Testis (tissue), 2 donors: ENCODE data around the gene AKNAD1.

Experiments
- POLR2A ChIP-seq: fragments of 450-650 bp; IDR thresholded peaks from one replicate; pipeline ENCODE4 v1.6.1; 2017; ENCODE audit warnings: antibody characterized with exemption, mild to moderate bottlenecking, moderate library complexity
- TF ChIP-seq, protein P1 (sequence below), 3 experiments: fragments of 450-650 bp in 2 of 3; fragments of 200-600 bp in 1 of 3; sonication (generic) in 1 of 3; IDR thresholded peaks; one replicate each; pipeline ENCODE4 v1.5.1; 2016 to 2019; ENCODE audit warnings: antibody characterized with exemption in 3 of 3, mild to moderate bottlenecking in 2 of 3, moderate library complexity in 1 of 3

GRCh38 chr1:108871050-108871724 is 14.3 kb upstream of the AKNAD1 start:
- TF ChIP-seq, protein P1, sequence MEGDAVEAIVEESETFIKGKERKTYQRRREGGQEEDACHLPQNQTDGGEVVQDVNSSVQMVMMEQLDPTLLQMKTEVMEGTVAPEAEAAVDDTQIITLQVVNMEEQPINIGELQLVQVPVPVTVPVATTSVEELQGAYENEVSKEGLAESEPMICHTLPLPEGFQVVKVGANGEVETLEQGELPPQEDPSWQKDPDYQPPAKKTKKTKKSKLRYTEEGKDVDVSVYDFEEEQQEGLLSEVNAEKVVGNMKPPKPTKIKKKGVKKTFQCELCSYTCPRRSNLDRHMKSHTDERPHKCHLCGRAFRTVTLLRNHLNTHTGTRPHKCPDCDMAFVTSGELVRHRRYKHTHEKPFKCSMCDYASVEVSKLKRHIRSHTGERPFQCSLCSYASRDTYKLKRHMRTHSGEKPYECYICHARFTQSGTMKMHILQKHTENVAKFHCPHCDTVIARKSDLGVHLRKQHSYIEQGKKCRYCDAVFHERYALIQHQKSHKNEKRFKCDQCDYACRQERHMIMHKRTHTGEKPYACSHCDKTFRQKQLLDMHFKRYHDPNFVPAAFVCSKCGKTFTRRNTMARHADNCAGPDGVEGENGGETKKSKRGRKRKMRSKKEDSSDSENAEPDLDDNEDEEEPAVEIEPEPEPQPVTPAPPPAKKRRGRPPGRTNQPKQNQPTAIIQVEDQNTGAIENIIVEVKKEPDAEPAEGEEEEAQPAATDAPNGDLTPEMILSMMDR (IDR thresholded peaks at IDR 0.05), result no peak
- no peak for TF ChIP-seq POLR2A
